ENCODE results near the gene QTRT2.

- TF ChIP-seq MTA3 (IDR thresholded peaks at IDR 0.05; ENCODE audit: borderline replicate concordance, low read length) (no peak), CTCF (IDR thresholded peaks at IDR 0.05 in 2 of 3, conservative IDR thresholded peaks at IDR 0.05 in 1 of 3; ENCODE audit: control insufficient read depth in 2 of 3, extremely low read depth in 1 of 3, insufficient read depth in 1 of 3, low read depth in 3 of 3, low read length in 3 of 3) (no peak), ASH2L (IDR thresholded peaks at IDR 0.05; ENCODE audit: borderline replicate concordance, low read depth) (no peak), EZH2 (IDR thresholded peaks at IDR 0.05; ENCODE audit: borderline replicate concordance, control insufficient read depth, low read depth, low read length) (no peak), GABPA (IDR thresholded peaks at IDR 0.05; ENCODE audit: low read depth) (no peak), POLR2A (IDR thresholded peaks at IDR 0.05; ENCODE audit: low read depth, low read length) (no peak), ATF3 (IDR thresholded peaks at IDR 0.05; ENCODE audit: borderline replicate concordance, extremely low read depth, low read depth, low read length) (no peak), ZBTB11 (CRISPR knock-in tag; IDR thresholded peaks at IDR 0.05) (no peak), RCOR1 (conservative IDR thresholded peaks at IDR 0.05; ENCODE audit: low read depth, low read length) (no peak), IRF5 (IDR thresholded peaks at IDR 0.05; ENCODE audit: borderline replicate concordance) (no peak)
These were observed 2.1 kb downstream of the QTRT2 start for GRCh38 chr3:114058646-114059045.

Measured in GM12878 (cell line).